ENCODE results near the gene MUC3A. TPM values are rescaled to one million over a fixed set of nuclear protein-coding genes. Genes with fewer than 3 reads are reported as not detected.
A peak's percentile ranks its signal among the peaks of the same experiment; 100 is the strongest.

MUC3A gene
- total and polyA plus RNA-seq, 2 of the 13 experiments (the other 11 are each of a cell fraction or from before 2014, with no cell fraction given): 0.01 TPM; not detected in 1

- TF ChIP-seq, protein P1, sequence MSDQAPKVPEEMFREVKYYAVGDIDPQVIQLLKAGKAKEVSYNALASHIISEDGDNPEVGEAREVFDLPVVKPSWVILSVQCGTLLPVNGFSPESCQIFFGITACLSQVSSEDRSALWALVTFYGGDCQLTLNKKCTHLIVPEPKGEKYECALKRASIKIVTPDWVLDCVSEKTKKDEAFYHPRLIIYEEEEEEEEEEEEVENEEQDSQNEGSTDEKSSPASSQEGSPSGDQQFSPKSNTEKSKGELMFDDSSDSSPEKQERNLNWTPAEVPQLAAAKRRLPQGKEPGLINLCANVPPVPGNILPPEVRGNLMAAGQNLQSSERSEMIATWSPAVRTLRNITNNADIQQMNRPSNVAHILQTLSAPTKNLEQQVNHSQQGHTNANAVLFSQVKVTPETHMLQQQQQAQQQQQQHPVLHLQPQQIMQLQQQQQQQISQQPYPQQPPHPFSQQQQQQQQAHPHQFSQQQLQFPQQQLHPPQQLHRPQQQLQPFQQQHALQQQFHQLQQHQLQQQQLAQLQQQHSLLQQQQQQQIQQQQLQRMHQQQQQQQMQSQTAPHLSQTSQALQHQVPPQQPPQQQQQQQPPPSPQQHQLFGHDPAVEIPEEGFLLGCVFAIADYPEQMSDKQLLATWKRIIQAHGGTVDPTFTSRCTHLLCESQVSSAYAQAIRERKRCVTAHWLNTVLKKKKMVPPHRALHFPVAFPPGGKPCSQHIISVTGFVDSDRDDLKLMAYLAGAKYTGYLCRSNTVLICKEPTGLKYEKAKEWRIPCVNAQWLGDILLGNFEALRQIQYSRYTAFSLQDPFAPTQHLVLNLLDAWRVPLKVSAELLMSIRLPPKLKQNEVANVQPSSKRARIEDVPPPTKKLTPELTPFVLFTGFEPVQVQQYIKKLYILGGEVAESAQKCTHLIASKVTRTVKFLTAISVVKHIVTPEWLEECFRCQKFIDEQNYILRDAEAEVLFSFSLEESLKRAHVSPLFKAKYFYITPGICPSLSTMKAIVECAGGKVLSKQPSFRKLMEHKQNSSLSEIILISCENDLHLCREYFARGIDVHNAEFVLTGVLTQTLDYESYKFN (CRISPR knock-in tag; conservative IDR thresholded peaks at IDR 0.05): peak; percentile 53; the same call in 1 of the 2 replicates
- TF ChIP-seq ZNF136 (CRISPR knock-in tag; IDR thresholded peaks at IDR 0.05; ENCODE audit: low read depth) (no peak), ZNF503 (CRISPR knock-in tag; IDR thresholded peaks at IDR 0.05) (no peak), MED1 (CRISPR knock-in tag; IDR thresholded peaks at IDR 0.05) (0 out of 2 replicates have a peak, but pooled peaks have one; percentile 27), ELF3 (CRISPR knock-in tag; IDR thresholded peaks at IDR 0.05) (peak; percentile 64)
Measured at GRCh38 chr7:101017064-101017777, 67.9 kb downstream of the MUC3A start (continued).

Small RNA genes within 50 kb of the gene (small RNA-seq; reads per million reads assigned to genes)
- gene RN7SL549P (ENCODE audit: insufficient read depth in 2 of 3, insufficient read length in 3 of 3, low read depth in 2 of 3, low replicate concordance in 1 of 3) (0 reads per million in 3 experiments), gene RPS29P15 (ENCODE audit: insufficient read depth in 2 of 3, insufficient read length in 3 of 3, low read depth in 2 of 3, low replicate concordance in 1 of 3) (0 reads per million in 3 experiments)

Other genes starting within 250 kb of the MUC3A start
- 91.1 and 91.5 TPM in 2 replicates for gene POP7, start 243.4 kb upstream of the MUC3A start, total RNA-seq (2016; rRNA removed; fragmentation: Illumina TruSeq; extraction: Trizol)
- gene POP7, start 243.4 kb upstream of the MUC3A start, polyA plus RNA-seq (2011; rRNA removed): 63.9 and 70.6 TPM in 2 replicates
- gene EPO, start 229.1 kb upstream of the MUC3A start, total RNA-seq (2016; rRNA removed; fragmentation: Illumina TruSeq; extraction: Trizol): 9.9 and 10.3 TPM in 2 replicates
- gene EPO, start 229.1 kb upstream of the MUC3A start, polyA plus RNA-seq (2011; rRNA removed): 25.7 and 26.2 TPM in 2 replicates
- 0.02 and 0.08 TPM in 2 replicates for gene ZAN, start 215.9 kb upstream of the MUC3A start, total RNA-seq (2016; rRNA removed; fragmentation: Illumina TruSeq; extraction: Trizol)
- gene ZAN, start 215.9 kb upstream of the MUC3A start, polyA plus RNA-seq (2011; rRNA removed): 0.09 and 0.14 TPM in 2 replicates
- 43.7 and 69.6 TPM in 2 replicates for gene EPHB4, start 122.0 kb upstream of the MUC3A start, total RNA-seq (2016; rRNA removed; fragmentation: Illumina TruSeq; extraction: Trizol)
- gene EPHB4, start 122.0 kb upstream of the MUC3A start, polyA plus RNA-seq (2011; rRNA removed): 61.4 and 68.6 TPM in 2 replicates
- gene SLC12A9, start 96.8 kb upstream of the MUC3A start, total RNA-seq (2016; rRNA removed; fragmentation: Illumina TruSeq; extraction: Trizol): 5.4 and 16.6 TPM in 2 replicates
- 8.7 and 13.9 TPM in 2 replicates for gene SLC12A9, start 96.8 kb upstream of the MUC3A start, polyA plus RNA-seq (2011; rRNA removed)
- gene TRIP6, start 82.1 kb upstream of the MUC3A start, total RNA-seq (2016; rRNA removed; fragmentation: Illumina TruSeq; extraction: Trizol): 0.38 TPM in 1 of 2 replicates, not detected in the other
- 0.30 and 0.34 TPM in 2 replicates for gene TRIP6, start 82.1 kb upstream of the MUC3A start, polyA plus RNA-seq (2011; rRNA removed)
- 79.1 and 106 TPM in 2 replicates for gene SRRT, start 74.4 kb upstream of the MUC3A start, total RNA-seq (2016; rRNA removed; fragmentation: Illumina TruSeq; extraction: Trizol)
- 26.2 and 30.4 TPM in 2 replicates for gene SRRT, start 74.4 kb upstream of the MUC3A start, polyA plus RNA-seq (2011; rRNA removed)
- gene UFSP1, start 59.8 kb upstream of the MUC3A start, total RNA-seq (2016; rRNA removed; fragmentation: Illumina TruSeq; extraction: Trizol): 2.8 and 3.3 TPM in 2 replicates
- gene UFSP1, start 59.8 kb upstream of the MUC3A start, polyA plus RNA-seq (2011; rRNA removed): 0.65 and 1.3 TPM in 2 replicates
- gene ACHE, start 53.6 kb upstream of the MUC3A start, total RNA-seq (2016; rRNA removed; fragmentation: Illumina TruSeq; extraction: Trizol): 0.18 TPM in 1 of 2 replicates, not detected in the other
- gene ACHE, start 53.6 kb upstream of the MUC3A start, polyA plus RNA-seq (2011; rRNA removed): 0.40 and 0.99 TPM in 2 replicates
- gene MUC12, start 20.0 kb downstream of the MUC3A start, total RNA-seq (2016; rRNA removed; fragmentation: Illumina TruSeq; extraction: Trizol): not detected in 2 replicates
- not detected in 2 replicates for gene MUC12, start 20.0 kb downstream of the MUC3A start, polyA plus RNA-seq (2011; rRNA removed)
- gene MUC17, start 70.5 kb downstream of the MUC3A start, total RNA-seq (2016; rRNA removed; fragmentation: Illumina TruSeq; extraction: Trizol): not detected in 2 replicates
- gene MUC17, start 70.5 kb downstream of the MUC3A start, polyA plus RNA-seq (2011; rRNA removed): 0.01 TPM in 1 of 2 replicates, not detected in the other
- 7.1 and 8.1 TPM in 2 replicates for gene TRIM56, start 135.9 kb downstream of the MUC3A start, total RNA-seq (2016; rRNA removed; fragmentation: Illumina TruSeq; extraction: Trizol)
- 3.0 and 3.2 TPM in 2 replicates for gene TRIM56, start 135.9 kb downstream of the MUC3A start, polyA plus RNA-seq (2011; rRNA removed)
- gene SERPINE1, start 177.6 kb downstream of the MUC3A start, total RNA-seq (2016; rRNA removed; fragmentation: Illumina TruSeq; extraction: Trizol): 9.2 and 21.2 TPM in 2 replicates
- 1,576 and 2,365 TPM in 2 replicates for gene SERPINE1, start 177.6 kb downstream of the MUC3A start, polyA plus RNA-seq (2011; rRNA removed)
- gene AP1S1, start 204.9 kb downstream of the MUC3A start, total RNA-seq (2016; rRNA removed; fragmentation: Illumina TruSeq; extraction: Trizol): 57.5 and 77.9 TPM in 2 replicates
- gene AP1S1, start 204.9 kb downstream of the MUC3A start, polyA plus RNA-seq (2011; rRNA removed): 65.2 and 68.1 TPM in 2 replicates
- gene VGF, start 216.0 kb downstream of the MUC3A start, total RNA-seq (2016; rRNA removed; fragmentation: Illumina TruSeq; extraction: Trizol): 0.10 and 0.46 TPM in 2 replicates
- gene VGF, start 216.0 kb downstream of the MUC3A start, polyA plus RNA-seq (2011; rRNA removed): 0.12 and 0.21 TPM in 2 replicates
- not detected in 2 replicates for gene NAT16, start 230.8 kb downstream of the MUC3A start, total RNA-seq (2016; rRNA removed; fragmentation: Illumina TruSeq; extraction: Trizol)
- gene NAT16, start 230.8 kb downstream of the MUC3A start, polyA plus RNA-seq (2011; rRNA removed): 0.04 TPM in 1 of 2 replicates, not detected in the other

Measured in HepG2 (cell line).